Osteoblast (primary cell): ENCODE data around the gene ZWILCH. TPM values are rescaled to one million over a fixed set of nuclear protein-coding genes. Genes with fewer than 3 reads are reported as not detected.

Experiments
- DNase-seq: peaks from one replicate; pipeline ENCODE4 v3.0.0; 2011; ENCODE audit warnings: low spot score, mixed read lengths; ENCODE audit not compliant: insufficient read length; ENCODE audit errors: missing footprints
- H2AFZ ChIP-seq: 2 replicates; pipeline ENCODE4 v1.6.0; 2011; ENCODE audit warnings: mild to moderate bottlenecking, low read length
- H3K27ac ChIP-seq: 2 replicates; pipeline ENCODE4 v1.5.1; 2011; ENCODE audit warnings: mild to moderate bottlenecking, low read depth, low read length, moderate library complexity
- H3K27me3 ChIP-seq: 2 replicates; pipeline ENCODE4 v1.6.0; 2012; ENCODE audit warnings: mild to moderate bottlenecking, control low read depth, inconsistent platforms, low read length, moderate library complexity; ENCODE audit not compliant: insufficient read depth
- H3K36me3 ChIP-seq: 2 replicates; pipeline ENCODE4 v1.5.1; 2011; ENCODE audit warnings: mild to moderate bottlenecking, low read length, control low read depth, moderate library complexity; ENCODE audit not compliant: insufficient read depth
- H3K4me1 ChIP-seq: 2 replicates; pipeline ENCODE4 v1.5.1; 2011; ENCODE audit warnings: mild to moderate bottlenecking, low read length, control low read depth, moderate library complexity; ENCODE audit not compliant: insufficient read depth
- H3K4me2 ChIP-seq: 2 replicates; pipeline ENCODE4 v1.6.0; 2011; ENCODE audit warnings: mild to moderate bottlenecking, low read length; ENCODE audit not compliant: insufficient read depth
- H3K4me3 ChIP-seq: fragments of 200-600 bp; sonication (generic); 3 replicates; pipeline ENCODE4 v1.5.1; 2012; ENCODE audit warnings: mild to moderate bottlenecking, low read length, inconsistent platforms; ENCODE audit not compliant: insufficient read depth
- H3K79me2 ChIP-seq: 2 replicates; pipeline ENCODE4 v1.6.0; 2012; ENCODE audit warnings: mild to moderate bottlenecking, low read length, control low read depth, inconsistent platforms; ENCODE audit not compliant: insufficient read depth
- H3K9me3 ChIP-seq: 2 replicates; pipeline ENCODE4 v1.5.1; 2011; ENCODE audit warnings: low read depth, low read length, control low read depth
- H4K20me1 ChIP-seq: 2 replicates; pipeline ENCODE4 v1.6.0; 2012; ENCODE audit warnings: mild to moderate bottlenecking, low read length, control low read depth; ENCODE audit not compliant: insufficient read depth
- CTCF ChIP-seq: IDR thresholded peaks from 2 replicates; pipeline ENCODE4 v1.5.1; 2011; ENCODE audit warnings: mild to moderate bottlenecking, low read depth, low read length, moderate library complexity; ENCODE audit errors: extremely low read depth
- small RNA-seq: library from RNA; depleted of rRNA; stranded (forward); fragments of <200 nt; gene quantifications from one replicate; pipeline ENCODE3, GENCODE V24; 2012
- total RNA-seq: library from RNA; depleted of rRNA; stranded (reverse); fragments of >200 nt; gene quantifications from 2 replicates; pipeline ENCODE4 v1.2.3, GENCODE V29; 2012

The ZWILCH gene
- total RNA-seq, 1 donor = 8.7 TPM

- no peak overlapping the region for H3K27ac ChIP-seq
- peaks cover 6% of the 10 kb centered on the region for H3K4me1 ChIP-seq
- TF ChIP-seq CTCF = no peak
- H3K36me3 ChIP-seq = no peaks in the 10 kb centered on the region
- H3K4me2 ChIP-seq = no peak overlapping the region
- H3K27me3 ChIP-seq = no peaks in the 10 kb centered on the region
- DNase-seq = peak; percentile 5
- H4K20me1 ChIP-seq = no peaks in the 10 kb centered on the region
- no peaks in the 10 kb centered on the region for H3K79me2 ChIP-seq
- no peak overlapping the region for H3K4me3 ChIP-seq
- H3K9me3 ChIP-seq = no peaks in the 10 kb centered on the region
- H2AFZ ChIP-seq = no peak overlapping the region
Observed at GRCh38 chr15:66598095-66598815, 93.1 kb downstream of the ZWILCH start.

Small RNA genes lying within 50 kb of the gene (small RNA-seq; reads per million reads assigned to genes)
- not detected for gene MIR4512
- not detected for gene RF01159
- gene SNORD16 = not detected
- gene SNORD18A = not detected
- not detected for gene SNORD18B
- gene SNORD18C = not detected

Other genes starting within 250 kb of the ZWILCH start
- gene DIS3L, start 211.8 kb upstream of the ZWILCH start, total RNA-seq = 40.5 and 44.5 TPM in 2 replicates
- 7.4 and 9.0 TPM in 2 replicates for gene TIPIN, start 148.6 kb upstream of the ZWILCH start, total RNA-seq
- 19.2 and 21.2 TPM in 2 replicates for gene MAP2K1, start 118.4 kb upstream of the ZWILCH start, total RNA-seq
- gene SNAPC5, start 7.6 kb upstream of the ZWILCH start, total RNA-seq = 14.5 and 18.0 TPM in 2 replicates
- gene RPL4, start 471 bp upstream of the ZWILCH start, total RNA-seq = 2,311 and 3,002 TPM in 2 replicates
- gene LCTL, start 60.7 kb downstream of the ZWILCH start, total RNA-seq = 1.2 and 1.4 TPM in 2 replicates
- 28.9 and 31.8 TPM in 2 replicates for gene SMAD6, start 196.9 kb downstream of the ZWILCH start, total RNA-seq